PFSK-1 (cell line): Measurements from ENCODE around the gene CCL14. TPM values are rescaled to one million over a fixed set of nuclear protein-coding genes. Genes with fewer than 3 reads are reported as not detected.

Experiments
- FOXP2 ChIP-seq: optimal IDR thresholded peaks from 2 replicates; pipeline ENCODE3; 2011; ENCODE audit warnings: borderline replicate concordance, control low read depth, inconsistent platforms; ENCODE audit not compliant: insufficient read depth; ENCODE audit errors: extremely low read length, extremely low read depth
- POLR2AphosphoS5 ChIP-seq: IDR thresholded peaks from 2 replicates; pipeline ENCODE4 v1.6.1; 2012; ENCODE audit warnings: low read depth, mild to moderate bottlenecking, control low read depth, low read length, moderate library complexity
- SIN3A ChIP-seq: IDR thresholded peaks from 2 replicates; pipeline ENCODE4 v1.6.1; 2012; ENCODE audit warnings: mild to moderate bottlenecking, low read length, moderate library complexity, borderline replicate concordance; ENCODE audit not compliant: insufficient read depth
- TAF1 ChIP-seq: IDR thresholded peaks from 2 replicates; pipeline ENCODE4 v1.6.1; 2012; ENCODE audit warnings: low read length, control low read depth, borderline replicate concordance; ENCODE audit not compliant: insufficient read depth
- polyA plus RNA-seq: library from polyadenylated mRNA; unstranded; fragments of >200 nt; gene quantifications from one replicate; pipeline ENCODE4 v1.2.1, GENCODE V29; 2012; ENCODE audit warnings: low read depth, missing spikeins; ENCODE audit not compliant: insufficient read length
- TF ChIP-seq, protein P1 (sequence below), 2 experiments: IDR thresholded peaks; 2 replicates each; pipeline versions ENCODE4 v1.6.1 to v1.8.0; 2011 to 2012; ENCODE audit warnings: low read depth in 2 of 2, low read length in 2 of 2, control low read depth in 1 of 2, inconsistent platforms in 1 of 2, mild to moderate bottlenecking in 1 of 2, moderate library complexity in 1 of 2; ENCODE audit not compliant: insufficient read depth in 1 of 2

CCL14 gene
- polyA plus RNA-seq, result not detected

DNA sequence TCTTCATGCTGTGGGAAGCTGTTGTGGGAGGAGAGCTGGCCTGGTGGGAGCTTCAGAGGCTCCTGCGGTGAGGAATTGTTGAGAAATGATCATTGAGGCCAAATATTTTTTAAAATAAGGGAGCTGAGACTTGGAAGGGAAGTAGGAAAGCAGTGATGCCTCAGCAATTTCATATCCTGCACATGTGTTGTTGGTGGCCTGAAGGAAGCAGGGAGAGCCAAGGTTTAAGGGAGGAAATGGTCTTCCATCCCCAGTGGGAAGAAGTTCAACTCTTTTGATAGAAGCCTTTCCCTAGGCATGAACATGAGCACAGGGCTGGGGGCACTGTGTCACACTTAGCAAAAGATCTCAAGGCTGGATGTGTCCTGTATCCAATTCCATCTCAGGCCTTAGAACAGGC, at the start of gene CCL14:
CCL14 (minus strand) TSS at position 87 of the 400 bp plus-strand sequence; CDS start at position 7, 80 bp downstream.
- TF ChIP-seq POLR2AphosphoS5, result no peak
- TF ChIP-seq FOXP2, result no peak
- TF ChIP-seq SIN3A, result no peak
- TF ChIP-seq, protein P1, sequence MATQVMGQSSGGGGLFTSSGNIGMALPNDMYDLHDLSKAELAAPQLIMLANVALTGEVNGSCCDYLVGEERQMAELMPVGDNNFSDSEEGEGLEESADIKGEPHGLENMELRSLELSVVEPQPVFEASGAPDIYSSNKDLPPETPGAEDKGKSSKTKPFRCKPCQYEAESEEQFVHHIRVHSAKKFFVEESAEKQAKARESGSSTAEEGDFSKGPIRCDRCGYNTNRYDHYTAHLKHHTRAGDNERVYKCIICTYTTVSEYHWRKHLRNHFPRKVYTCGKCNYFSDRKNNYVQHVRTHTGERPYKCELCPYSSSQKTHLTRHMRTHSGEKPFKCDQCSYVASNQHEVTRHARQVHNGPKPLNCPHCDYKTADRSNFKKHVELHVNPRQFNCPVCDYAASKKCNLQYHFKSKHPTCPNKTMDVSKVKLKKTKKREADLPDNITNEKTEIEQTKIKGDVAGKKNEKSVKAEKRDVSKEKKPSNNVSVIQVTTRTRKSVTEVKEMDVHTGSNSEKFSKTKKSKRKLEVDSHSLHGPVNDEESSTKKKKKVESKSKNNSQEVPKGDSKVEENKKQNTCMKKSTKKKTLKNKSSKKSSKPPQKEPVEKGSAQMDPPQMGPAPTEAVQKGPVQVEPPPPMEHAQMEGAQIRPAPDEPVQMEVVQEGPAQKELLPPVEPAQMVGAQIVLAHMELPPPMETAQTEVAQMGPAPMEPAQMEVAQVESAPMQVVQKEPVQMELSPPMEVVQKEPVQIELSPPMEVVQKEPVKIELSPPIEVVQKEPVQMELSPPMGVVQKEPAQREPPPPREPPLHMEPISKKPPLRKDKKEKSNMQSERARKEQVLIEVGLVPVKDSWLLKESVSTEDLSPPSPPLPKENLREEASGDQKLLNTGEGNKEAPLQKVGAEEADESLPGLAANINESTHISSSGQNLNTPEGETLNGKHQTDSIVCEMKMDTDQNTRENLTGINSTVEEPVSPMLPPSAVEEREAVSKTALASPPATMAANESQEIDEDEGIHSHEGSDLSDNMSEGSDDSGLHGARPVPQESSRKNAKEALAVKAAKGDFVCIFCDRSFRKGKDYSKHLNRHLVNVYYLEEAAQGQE (IDR thresholded peaks at IDR 0.05; ENCODE audit: insufficient read depth in 1 of 2, low read depth in 2 of 2, low read length in 2 of 2), result no peak
- TF ChIP-seq TAF1, result no peak

DNA sequence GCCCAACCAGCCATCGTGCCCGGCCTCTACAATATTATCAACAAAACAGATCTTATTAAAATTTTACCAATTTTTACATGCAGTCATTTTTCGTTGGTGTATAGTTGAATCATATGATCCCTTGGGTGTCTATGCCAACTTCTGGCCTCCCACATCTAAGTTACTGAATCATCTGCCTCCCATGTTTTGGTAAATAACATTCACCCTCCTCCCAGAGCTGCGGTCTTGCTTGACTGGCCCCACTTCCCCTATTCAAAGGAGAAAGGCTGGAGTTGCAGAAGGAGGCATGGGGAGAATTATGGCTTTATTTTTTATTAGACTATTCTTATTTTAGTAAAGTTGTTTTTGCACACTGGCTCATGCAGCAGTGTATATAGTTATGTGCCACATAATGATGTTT, 49.7 kb upstream of the CCL14 start:
- TF ChIP-seq FOXP2 (no peak), SIN3A (no peak), POLR2AphosphoS5 (no peak), TAF1 (no peak)
- TF ChIP-seq, protein P1 (IDR thresholded peaks at IDR 0.05; ENCODE audit: insufficient read depth in 1 of 2, low read depth in 2 of 2, low read length in 2 of 2), result no peak

DNA sequence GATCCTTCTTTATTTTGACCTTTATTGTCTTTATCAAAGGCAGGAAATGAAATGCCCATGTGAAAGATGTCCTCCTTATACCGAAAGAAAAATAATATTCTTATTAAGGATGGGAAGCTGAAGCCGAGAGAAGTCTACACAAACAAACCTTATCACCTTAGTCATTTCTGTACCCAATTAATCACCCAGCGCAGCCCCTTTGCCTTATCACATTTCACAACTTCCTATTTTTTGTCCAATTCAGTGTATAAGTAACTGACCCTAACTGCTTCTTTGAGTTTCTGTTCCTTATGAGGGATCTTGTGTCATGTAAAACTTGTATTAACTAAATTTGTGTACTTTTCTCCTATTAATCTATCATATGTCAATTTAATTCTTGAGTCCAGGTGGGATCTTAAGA, 47.6 kb upstream of the CCL14 start:
- TF ChIP-seq POLR2AphosphoS5, result no peak
- TF ChIP-seq, protein P1 (IDR thresholded peaks at IDR 0.05; ENCODE audit: insufficient read depth in 1 of 2, low read depth in 2 of 2, low read length in 2 of 2), result no peak
- TF ChIP-seq FOXP2, result no peak

DNA sequence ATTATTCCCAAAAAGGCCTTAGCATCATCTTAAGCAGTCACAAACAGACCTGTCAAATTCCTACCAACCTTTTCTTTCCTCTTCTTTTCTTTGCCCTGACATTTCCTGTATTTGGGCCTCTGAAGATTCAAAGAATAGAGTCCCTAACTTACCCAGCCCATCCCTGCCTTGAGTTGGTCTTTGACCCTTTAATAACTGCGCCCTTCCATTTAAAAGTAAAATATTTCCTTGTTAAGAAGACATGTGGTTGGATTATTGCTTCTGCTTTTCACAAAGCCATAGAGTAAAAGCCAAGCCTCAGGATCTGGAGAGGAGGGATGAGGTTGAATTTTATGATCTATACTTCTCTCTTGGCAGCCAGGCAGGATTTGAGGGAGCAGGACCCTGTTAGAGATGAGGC, 44.4 kb upstream of the CCL14 start:
- TF ChIP-seq SIN3A (no peak), POLR2AphosphoS5 (no peak)
- TF ChIP-seq, protein P1 (IDR thresholded peaks at IDR 0.05; ENCODE audit: insufficient read depth in 1 of 2, low read depth in 2 of 2, low read length in 2 of 2), result no peak

DNA sequence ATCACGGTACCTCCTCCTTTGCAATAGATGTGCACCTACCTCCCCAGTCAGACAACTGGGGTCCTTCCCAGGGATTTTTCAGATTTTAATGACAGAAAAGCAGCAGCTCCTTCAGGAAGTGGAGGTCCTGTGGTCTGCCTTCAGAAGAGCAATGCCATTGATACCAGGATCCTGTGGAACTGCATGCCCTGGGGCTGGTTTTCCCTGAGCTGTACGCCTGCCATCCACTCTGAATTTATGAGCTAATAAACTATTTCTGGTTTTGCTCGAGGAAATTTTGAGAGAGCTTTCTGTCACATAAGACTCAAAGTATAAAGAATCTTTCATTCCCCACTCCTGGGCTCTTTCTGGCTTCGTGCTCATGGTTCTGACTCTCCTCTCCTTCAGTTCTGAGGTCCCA, 41.2 kb upstream of the CCL14 start:
- TF ChIP-seq TAF1, result no peak
